ENCODE measurements around the gene ELF5.

GRCh38 chr11:34460278-34460677 is 53.3 kb downstream of the ELF5 start:
- no peak for TF ChIP-seq CTCF (IDR thresholded peaks at IDR 0.05; ENCODE audit: insufficient read depth, low read length)
- TF ChIP-seq GABPA (IDR thresholded peaks at IDR 0.05; ENCODE audit: low read depth) = no peak
- no peak for TF ChIP-seq POLR2AphosphoS5 (IDR thresholded peaks at IDR 0.05; ENCODE audit: low read depth)
- TF ChIP-seq, protein P1, sequence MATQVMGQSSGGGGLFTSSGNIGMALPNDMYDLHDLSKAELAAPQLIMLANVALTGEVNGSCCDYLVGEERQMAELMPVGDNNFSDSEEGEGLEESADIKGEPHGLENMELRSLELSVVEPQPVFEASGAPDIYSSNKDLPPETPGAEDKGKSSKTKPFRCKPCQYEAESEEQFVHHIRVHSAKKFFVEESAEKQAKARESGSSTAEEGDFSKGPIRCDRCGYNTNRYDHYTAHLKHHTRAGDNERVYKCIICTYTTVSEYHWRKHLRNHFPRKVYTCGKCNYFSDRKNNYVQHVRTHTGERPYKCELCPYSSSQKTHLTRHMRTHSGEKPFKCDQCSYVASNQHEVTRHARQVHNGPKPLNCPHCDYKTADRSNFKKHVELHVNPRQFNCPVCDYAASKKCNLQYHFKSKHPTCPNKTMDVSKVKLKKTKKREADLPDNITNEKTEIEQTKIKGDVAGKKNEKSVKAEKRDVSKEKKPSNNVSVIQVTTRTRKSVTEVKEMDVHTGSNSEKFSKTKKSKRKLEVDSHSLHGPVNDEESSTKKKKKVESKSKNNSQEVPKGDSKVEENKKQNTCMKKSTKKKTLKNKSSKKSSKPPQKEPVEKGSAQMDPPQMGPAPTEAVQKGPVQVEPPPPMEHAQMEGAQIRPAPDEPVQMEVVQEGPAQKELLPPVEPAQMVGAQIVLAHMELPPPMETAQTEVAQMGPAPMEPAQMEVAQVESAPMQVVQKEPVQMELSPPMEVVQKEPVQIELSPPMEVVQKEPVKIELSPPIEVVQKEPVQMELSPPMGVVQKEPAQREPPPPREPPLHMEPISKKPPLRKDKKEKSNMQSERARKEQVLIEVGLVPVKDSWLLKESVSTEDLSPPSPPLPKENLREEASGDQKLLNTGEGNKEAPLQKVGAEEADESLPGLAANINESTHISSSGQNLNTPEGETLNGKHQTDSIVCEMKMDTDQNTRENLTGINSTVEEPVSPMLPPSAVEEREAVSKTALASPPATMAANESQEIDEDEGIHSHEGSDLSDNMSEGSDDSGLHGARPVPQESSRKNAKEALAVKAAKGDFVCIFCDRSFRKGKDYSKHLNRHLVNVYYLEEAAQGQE (IDR thresholded peaks at IDR 0.05; ENCODE audit: insufficient replicate concordance, low read depth) = no peak

Data from HL-60 (cell line).